HG02678 (cell line): Measurements from ENCODE around the gene DOCK3.
A peak's percentile ranks its signal among the peaks of the same experiment; 100 is the strongest.
"Not testable (repeated sequence)": the region's sequence is repeated elsewhere in the genome, so short reads cannot be mapped to it uniquely, and the experiment has no call there.

Source experiments
- ATAC-seq: cut with Tn5 transposase; IDR thresholded peaks from one replicate; pipeline ENCODE4 v1.9.1; 2021; ENCODE audit warnings: mild to moderate bottlenecking, moderate library complexity; ENCODE audit not compliant: unreplicated experiment

DOCK3 gene

GRCh38 chr3:50803805-50804204, 129.1 kb downstream of the DOCK3 start:
- ATAC-seq: not testable (repeated sequence)

- ATAC-seq: not testable (repeated sequence)
Observed at GRCh38 chr3:50804376-50804775, 129.6 kb downstream of the DOCK3 start.

- no peak for ATAC-seq
Observed at GRCh38 chr3:50805321-50805720, 130.6 kb downstream of the DOCK3 start.

GRCh38 chr3:50806031-50806430, 131.3 kb downstream of the DOCK3 start:
- no peak for ATAC-seq

GRCh38 chr3:50806806-50807205, 132.1 kb downstream of the DOCK3 start:
- no peak for ATAC-seq

- no peak for ATAC-seq
Observed at GRCh38 chr3:50807266-50807665, 132.5 kb downstream of the DOCK3 start.

- no peak for ATAC-seq
Observed at GRCh38 chr3:50811893-50812292, 137.2 kb downstream of the DOCK3 start.

- no peak for ATAC-seq
Observed at GRCh38 chr3:50815844-50816243, 141.1 kb downstream of the DOCK3 start.

GRCh38 chr3:50816894-50817293, 142.2 kb downstream of the DOCK3 start:
- ATAC-seq: no peak

- ATAC-seq: no peak
Observed at GRCh38 chr3:50817756-50818529, 143.2 kb downstream of the DOCK3 start.

- ATAC-seq: no peak
Observed at GRCh38 chr3:50819882-50820281, 145.2 kb downstream of the DOCK3 start.

GRCh38 chr3:50825841-50826240, 151.1 kb downstream of the DOCK3 start:
- no peak for ATAC-seq

GRCh38 chr3:50830451-50830850, 155.7 kb downstream of the DOCK3 start:
- ATAC-seq: no peak

GRCh38 chr3:50831009-50831408, 156.3 kb downstream of the DOCK3 start:
- ATAC-seq: not testable (repeated sequence)

- no peak for ATAC-seq
Observed at GRCh38 chr3:50840983-50841489, 166.3 kb downstream of the DOCK3 start.

GRCh38 chr3:50848308-50848707, 173.6 kb downstream of the DOCK3 start:
- ATAC-seq: no peak

- ATAC-seq: no peak
Observed at GRCh38 chr3:50850639-50851511, 176.1 kb downstream of the DOCK3 start.

GRCh38 chr3:50853936-50854335, 179.2 kb downstream of the DOCK3 start:
- ATAC-seq: no peak

GRCh38 chr3:50862221-50862620, 187.5 kb downstream of the DOCK3 start:
- no peak for ATAC-seq

- peak; percentile 52 for ATAC-seq
Observed at GRCh38 chr3:50873376-50874157, 198.8 kb downstream of the DOCK3 start.

GRCh38 chr3:50874876-50875275, 200.1 kb downstream of the DOCK3 start:
- not testable (repeated sequence) for ATAC-seq
